Inflammatory macrophage treated with lipopolysaccharide for 4 hours (primary cell): Measurements from ENCODE around the gene EFNA3.
A peak's percentile ranks its signal among the peaks of the same experiment; 100 is the strongest.

Experiments used
- DNase-seq: peaks from one replicate; pipeline ENCODE4 v3.0.0-alpha.2; 2020

The EFNA3 gene

DNA sequence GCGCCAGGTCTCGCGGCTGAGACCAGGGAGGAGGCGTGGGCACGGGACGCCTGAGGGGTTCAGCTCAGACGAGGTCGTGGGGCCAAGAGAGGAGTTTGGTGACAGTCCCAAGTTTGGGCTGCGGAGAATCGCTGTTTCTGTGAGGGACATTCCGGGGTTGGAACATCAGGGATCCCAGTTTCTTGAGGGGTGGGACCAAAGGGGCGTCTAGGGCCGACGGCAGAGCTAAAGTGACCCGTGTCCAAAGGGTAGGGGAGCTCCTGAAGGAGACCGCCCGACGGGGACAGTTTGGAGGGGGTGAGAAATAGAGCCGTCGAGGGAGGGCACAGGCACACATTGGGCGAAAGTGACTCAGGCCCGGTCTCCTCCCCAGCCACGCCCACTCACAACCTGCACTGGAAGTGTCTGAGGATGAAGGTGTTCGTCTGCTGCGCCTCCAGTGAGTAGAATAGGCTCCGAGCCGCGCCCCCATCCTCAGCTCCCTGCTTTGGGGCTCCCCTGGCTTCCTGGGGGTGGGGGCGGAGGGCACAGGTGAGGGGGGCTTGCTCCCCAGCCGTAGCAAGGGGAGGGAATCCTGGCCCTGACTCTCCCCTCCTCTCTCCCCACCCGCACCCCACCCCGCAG lies 7.0 kb downstream of the EFNA3 start:
- DNase-seq: peak; percentile 61

DNA sequence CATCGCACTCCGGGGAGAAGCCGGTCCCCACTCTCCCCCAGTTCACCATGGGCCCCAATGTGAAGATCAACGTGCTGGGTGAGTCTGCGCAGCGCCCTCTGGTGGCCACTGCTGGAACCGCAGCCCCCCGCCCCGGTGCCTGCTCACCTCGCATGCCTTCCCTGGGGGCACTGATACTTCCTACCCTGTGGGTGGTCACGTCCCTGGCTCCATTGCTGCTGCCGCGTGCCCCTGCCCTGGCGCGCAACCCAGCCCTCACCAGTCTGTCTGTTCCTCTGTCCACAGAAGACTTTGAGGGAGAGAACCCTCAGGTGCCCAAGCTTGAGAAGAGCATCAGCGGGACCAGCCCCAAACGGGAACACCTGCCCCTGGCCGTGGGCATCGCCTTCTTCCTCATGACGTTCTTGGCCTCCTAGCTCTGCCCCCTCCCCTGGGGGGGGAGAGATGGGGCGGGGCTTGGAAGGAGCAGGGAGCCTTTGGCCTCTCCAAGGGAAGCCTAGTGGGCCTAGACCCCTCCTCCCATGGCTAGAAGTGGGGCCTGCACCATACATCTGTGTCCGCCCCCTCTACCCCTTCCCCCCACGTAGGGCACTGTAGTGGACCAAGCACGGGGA lies 7.6 kb downstream of the EFNA3 start:
- peak; percentile 39 for DNase-seq

- DNase-seq: no peak
Observed at GRCh38 chr1:155086856-155087535, 8.4 kb downstream of the EFNA3 start.

DNA sequence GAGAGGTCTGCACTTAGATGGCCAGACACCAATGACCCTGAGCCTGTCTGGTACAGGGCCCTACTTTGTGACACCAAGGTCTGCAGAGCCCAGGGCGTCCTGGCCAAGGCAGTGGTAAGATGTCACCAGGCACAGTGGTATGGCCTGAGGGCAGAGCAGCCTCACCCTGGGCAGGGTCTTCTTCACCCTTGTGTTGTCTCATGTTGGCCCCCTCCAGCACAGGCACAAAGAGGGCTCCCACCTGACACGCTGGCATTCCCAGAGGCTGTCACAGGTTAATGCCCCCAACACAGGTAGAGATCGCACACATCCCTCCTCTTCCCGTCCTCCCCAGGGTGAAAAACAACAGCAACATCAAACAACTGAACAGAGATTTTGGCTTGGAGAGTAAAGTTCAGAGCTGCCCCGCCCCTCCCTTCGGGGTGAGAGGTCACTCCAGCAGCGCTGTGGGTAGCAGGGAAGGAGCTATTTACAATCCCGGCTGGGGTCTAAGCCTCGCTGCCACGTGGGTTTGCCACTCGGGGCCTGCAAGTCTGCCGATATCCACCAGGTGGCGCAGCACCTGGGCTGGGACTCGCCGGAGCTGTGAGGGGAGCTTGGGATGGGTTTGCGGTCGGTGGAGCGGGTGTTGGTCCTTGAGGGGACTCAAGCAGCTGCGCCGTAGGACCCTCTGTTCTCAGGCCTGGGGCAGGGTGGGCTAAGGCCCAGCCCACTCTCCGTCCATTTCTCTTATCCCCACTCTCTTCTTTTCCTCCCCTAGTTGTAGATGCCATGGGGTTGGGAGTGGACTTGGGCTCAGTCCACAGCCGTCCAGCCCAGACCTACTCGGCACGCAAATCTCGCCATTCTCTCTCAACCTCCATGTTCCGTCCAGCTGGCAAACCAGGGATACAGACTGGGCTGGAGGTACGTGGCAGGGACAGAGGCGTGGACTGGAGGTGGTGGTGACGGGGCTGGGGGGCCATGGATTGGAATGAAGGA lies 12.7 kb downstream of the EFNA3 start:
- peak; percentile 53 for DNase-seq

DNA sequence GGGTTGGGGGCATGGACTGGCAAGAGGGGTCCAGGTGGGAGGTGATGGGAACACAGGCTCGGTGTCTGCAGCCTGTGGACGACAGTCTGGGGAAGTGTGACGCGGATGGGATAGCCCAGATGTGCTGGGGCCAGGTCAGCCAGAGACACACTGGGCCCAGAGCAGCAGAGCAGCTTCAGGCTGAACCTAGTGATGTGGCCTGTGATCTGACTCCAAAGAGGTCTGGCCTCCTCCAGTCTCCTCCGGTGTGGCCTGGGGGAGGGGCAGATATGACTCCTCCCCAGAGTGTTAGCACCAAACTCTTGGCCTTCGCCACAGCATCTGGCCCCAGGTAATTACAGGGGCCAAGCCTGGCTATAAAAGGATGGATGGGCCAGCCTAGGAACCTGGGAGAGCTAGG lies 13.5 kb downstream of the EFNA3 start:
- no peak for DNase-seq

DNA sequence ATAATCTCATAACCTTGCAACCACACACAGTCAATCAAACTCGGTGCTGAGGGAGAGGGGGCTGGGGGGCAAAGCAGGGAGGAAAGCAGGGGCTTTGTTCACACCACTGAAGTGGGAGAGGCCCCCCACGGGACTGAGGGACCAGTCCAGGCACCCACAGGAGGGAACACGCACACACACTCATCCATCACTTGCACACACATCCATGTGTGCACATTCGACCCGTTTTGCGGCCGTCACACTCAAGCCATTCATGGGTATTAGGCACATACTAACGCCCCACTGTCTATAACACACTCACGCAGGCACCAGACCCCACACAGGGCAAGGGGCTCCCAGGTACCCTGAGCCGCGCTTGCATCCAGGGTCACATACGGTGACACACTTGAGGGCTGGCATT lies 14.0 kb downstream of the EFNA3 start:
- DNase-seq: no peak

DNA sequence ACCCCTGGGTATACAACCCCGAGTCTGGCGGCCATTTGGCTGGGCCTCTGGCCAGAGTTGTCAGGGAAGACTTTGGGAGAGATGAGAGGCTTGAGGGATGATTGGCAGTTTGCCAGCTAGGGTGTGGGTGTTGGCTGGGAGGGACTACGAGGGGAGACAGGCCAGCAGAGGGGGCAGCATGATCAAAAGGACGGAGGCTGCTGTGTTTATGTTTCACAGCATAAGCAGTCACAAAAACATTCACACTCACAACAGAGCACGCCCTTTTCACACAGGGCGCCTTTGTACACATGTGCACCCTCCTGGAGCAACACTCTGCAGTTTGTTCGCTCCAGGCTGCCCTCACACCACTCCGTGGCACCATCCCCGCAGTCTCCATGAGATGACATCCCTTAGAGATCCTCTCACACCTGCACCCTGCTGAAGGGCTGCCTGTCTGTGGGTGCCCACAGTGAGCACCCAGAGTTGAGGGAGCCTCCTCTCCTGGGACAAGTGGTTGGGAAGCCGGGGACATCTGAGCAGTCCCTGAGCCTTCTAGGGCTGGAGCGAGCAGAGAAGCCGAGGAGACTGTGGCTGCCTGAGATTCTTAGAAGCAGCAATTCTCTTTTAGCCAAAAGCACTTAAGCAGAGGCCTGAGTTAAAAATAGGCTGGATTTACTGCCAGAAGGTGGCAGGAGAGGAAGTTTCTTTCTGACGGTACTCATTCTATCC lies 15.4 kb downstream of the EFNA3 start:
- DNase-seq: peak; percentile 44

DNA sequence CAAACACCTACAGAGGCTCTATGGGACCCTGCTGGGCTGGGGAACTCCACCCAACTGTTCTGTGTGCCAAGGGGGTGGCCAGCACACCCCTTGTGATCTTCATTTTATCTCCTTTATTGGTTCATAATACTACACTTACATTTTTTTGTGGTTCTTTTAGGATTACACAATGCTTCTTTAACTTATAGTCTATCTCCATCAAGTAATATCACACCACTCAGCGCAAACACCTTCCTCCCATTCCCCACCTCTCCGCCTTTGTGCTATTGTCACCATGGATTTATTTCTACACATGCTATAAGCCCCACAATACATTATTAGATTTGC lies 15.9 kb downstream of the EFNA3 start:
- DNase-seq: no peak

- DNase-seq: no peak
Observed at GRCh38 chr1:155099331-155099730, 20.7 kb downstream of the EFNA3 start.

DNA sequence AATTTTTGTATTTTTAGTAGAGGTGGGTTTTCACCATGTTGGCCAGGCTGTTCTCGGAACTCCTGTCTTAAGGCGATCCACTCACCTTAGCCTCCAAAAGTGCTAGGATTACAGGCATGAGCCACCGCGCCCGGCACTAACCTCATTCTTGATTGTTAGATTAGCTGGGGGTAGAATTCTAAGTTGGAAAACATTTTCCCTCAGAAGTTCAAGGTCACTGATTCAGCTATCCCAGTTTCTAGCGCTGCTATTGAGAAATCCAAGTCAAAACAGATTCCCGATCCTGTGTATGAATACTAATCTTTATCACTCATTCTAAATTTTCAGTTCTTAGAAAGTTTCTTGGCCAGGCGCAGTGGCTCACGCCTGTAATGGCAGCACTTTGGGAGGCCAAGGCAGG lies 24.7 kb downstream of the EFNA3 start:
- DNase-seq: no peak

DNA sequence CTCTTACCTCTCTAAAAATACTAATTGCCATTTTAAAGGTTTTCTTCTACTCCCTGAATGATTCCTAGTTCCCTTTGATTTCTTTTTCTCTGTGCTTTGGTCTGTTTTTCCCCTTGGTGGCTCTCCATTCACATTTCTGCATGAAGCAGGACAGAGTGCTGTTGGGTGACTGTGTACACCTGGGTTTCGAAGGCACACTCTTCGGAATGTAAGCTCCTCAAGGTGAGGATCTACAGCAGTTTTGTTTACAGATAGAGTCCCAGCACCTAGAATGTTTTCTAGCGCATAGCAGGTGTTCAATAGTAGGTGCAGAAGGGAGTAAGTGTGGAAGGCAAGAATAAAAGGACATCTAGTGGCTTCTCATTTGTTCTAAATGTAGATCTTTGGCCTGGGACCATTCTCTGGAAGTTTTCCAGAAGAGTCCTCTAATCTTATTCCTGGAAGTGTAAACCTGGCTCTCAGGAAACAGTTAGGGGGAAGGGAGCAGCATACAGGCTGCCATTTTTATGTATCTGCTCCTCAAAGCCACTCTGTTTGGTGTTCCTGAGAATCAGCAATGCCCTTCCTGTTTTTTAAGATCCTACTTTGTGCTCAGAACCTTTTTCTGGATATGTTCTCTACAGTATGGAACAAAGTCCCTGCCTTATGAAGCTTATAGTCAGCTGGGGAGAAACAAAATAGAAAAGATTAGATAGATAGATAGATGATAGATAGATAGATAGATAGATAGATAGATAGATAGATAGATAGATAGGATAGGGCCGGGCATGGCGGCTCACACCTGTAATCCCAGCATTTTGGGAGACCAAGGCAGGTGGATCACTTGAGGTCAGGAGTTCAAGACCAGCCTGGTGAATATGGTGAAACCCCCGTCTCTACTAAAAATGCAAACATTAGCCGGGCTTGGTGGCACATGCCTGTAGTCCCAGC lies 26.2 kb downstream of the EFNA3 start:
- no peak for DNase-seq

- no peak for DNase-seq
Observed at GRCh38 chr1:155105604-155106011, 27.0 kb downstream of the EFNA3 start.

- DNase-seq: no peak
Observed at GRCh38 chr1:155106862-155107261, 28.2 kb downstream of the EFNA3 start.

DNA sequence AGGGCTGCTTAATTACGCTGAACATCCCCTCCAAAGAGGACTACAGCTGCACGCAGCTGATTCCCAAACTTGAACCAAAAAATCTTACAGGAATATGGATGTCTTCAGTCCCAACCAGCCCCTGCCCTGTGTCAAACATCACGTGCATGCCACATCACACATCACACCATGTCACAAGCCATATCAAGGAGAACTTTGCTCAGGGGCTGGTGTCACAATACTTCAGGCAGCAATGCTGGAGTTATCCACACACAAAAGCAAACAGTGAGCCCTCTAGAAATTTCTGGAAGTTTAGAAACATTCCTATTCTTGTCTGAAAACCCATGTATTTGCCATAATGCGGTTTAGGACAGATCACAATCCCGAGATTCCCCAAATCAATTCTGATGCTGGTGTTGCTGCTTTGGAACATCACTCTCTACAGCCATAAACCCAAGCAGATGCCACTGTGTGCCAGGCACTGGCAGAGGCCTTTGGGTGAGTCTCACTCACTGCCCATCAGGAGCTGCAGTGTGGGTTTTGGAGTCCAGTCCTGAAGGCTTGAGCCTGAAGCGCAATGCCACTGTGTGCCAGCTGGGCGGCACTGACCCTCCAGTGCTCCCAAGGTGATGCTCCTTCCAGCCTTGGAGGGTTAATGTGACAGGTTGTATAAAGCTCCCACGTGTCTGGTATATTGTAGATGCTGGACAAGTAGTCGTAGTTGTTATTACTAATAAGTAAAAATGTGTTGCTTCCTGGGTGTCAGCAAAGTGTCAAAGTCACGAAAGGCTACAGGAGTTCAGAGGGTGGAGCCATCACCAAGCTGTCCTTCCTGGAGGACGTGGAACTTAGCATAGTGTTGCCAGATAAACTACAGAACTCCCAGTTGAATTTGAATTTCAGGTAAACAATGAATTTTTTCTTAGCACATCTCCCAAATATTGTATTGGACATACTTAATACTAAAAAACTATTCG lies 28.9 kb downstream of the EFNA3 start:
- no peak for DNase-seq

GRCh38 chr1:155108296-155108695 lies 29.7 kb downstream of the EFNA3 start:
- no peak for DNase-seq

DNA sequence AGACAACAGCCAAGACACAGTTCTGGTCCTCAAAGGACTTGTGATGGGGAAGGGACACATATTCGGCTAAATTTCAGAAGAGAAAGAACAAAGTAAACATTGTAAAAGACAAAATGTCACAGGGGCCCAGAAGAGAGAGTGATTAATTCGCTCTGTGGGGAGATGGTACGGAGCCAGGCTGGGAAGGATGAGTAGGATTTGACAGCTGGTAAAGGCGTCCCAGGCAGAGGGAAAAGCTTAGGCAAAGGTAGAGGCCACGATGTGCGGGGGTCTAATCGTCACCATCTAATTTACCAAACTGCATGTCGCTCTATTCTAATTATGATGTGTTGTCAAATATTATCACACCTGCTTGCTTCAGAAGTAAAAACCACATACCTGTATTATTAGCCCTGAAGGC lies 31.7 kb downstream of the EFNA3 start:
- DNase-seq: no peak

- no peak for DNase-seq
Observed at GRCh38 chr1:155110826-155111225, 32.2 kb downstream of the EFNA3 start.

DNA sequence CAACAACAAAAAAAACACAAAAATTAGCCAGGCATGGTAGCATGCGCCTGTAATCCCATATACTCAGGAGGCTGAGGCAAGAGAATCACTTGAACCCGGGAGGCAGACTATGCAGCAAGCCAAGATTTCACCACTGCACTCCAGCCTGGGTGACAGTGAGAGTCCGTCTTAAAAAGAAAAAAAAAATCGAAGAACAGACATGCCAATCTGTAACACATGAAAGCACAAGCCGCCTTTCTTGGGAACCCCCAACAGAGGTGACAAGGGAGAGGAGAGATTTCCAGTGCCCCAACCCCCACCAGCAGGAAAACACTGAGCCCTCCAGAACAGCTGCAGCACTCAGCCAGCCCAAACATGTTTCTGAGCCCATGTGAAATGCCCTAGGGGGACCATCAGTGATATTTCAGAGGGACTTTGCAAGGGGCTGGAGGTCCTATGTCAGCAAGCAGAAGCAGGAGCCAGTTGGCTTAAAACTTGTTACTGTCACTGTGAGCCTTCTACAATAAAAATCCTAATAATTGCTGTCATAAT lies 34.9 kb downstream of the EFNA3 start:
- no peak for DNase-seq

- no peak for DNase-seq
Observed at GRCh38 chr1:155116113-155116764, 37.6 kb downstream of the EFNA3 start.

DNA sequence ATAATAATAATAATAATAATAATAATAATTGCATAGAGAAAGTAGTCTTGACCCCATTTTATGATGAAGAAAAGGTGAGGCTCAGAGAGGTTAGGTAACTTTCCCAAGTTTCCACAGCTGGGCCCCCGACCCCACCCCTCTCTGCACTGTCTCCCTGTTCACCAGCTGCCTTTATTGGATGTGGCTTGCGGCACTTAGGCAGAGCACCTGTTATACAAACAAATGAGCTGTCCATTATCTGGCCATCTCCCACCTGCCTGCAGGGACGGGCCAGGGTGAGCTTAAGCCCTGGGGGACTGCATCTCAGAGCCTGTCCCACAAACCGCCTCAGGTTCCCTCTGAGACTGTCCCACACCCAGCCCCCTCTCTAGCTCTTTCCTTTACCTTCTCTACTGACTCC lies 39.0 kb downstream of the EFNA3 start:
- DNase-seq: no peak
